ENCODE measurements around the gene SFTA2.

The SFTA2 gene

GRCh38 chr6:30955367-30956042, 23.5 kb upstream of the SFTA2 start:
- H3K4me1 ChIP-seq (ENCODE audit: insufficient read depth, insufficient read length) = peaks cover 6% of the 10 kb centered on the region
- no peaks in the 10 kb centered on the region for H3K36me3 ChIP-seq (ENCODE audit: insufficient read depth, insufficient read length, low read length)
- peaks cover 5% of the 10 kb centered on the region; the same call in 1 of the 2 replicates for H3K9me3 ChIP-seq (ENCODE audit: insufficient read depth, low read length)
- H3K27me3 ChIP-seq (ENCODE audit: insufficient read depth, insufficient read length) = peaks cover 52% of the 10 kb centered on the region
- H3K4me3 ChIP-seq (ENCODE audit: insufficient read length, low read depth) = peak overlapping the region; percentile 21
- peak; percentile 22 for DNase-seq (ENCODE audit: low read depth, low spot score)
- TF ChIP-seq ZNF274 (IDR thresholded peaks at IDR 0.05; ENCODE audit: low read depth, low read length) = no peak
- no peak for TF ChIP-seq YY1 (IDR thresholded peaks at IDR 0.05; ENCODE audit: insufficient read depth, insufficient read length)
- TF ChIP-seq SUZ12 (IDR thresholded peaks at IDR 0.05; ENCODE audit: extremely low read depth, insufficient read depth, insufficient read length) = no peak
- H3K9ac ChIP-seq (ENCODE audit: insufficient read length, low read depth) = peak overlapping the region; percentile 70

- TF ChIP-seq SUZ12 (IDR thresholded peaks at IDR 0.05; ENCODE audit: extremely low read depth, insufficient read depth, insufficient read length) (no peak), YY1 (IDR thresholded peaks at IDR 0.05; ENCODE audit: insufficient read depth, insufficient read length) (no peak), ZNF274 (IDR thresholded peaks at IDR 0.05; ENCODE audit: low read depth, low read length) (no peak)
- DNase-seq (ENCODE audit: low read depth, low spot score) = no peak
- peak overlapping the region; percentile 67 for H3K9ac ChIP-seq (ENCODE audit: insufficient read length, low read depth)
- H3K4me3 ChIP-seq (ENCODE audit: insufficient read length, low read depth) = peak overlapping the region; percentile 21
- peaks cover 52% of the 10 kb centered on the region for H3K27me3 ChIP-seq (ENCODE audit: insufficient read depth, insufficient read length)
- H3K9me3 ChIP-seq (ENCODE audit: insufficient read depth, low read length) = peaks cover 5% of the 10 kb centered on the region; the same call in 1 of the 2 replicates
- H3K4me1 ChIP-seq (ENCODE audit: insufficient read depth, insufficient read length) = peaks cover 6% of the 10 kb centered on the region
- no peaks in the 10 kb centered on the region for H3K36me3 ChIP-seq (ENCODE audit: insufficient read depth, insufficient read length, low read length)
Observed at GRCh38 chr6:30954631-30955366, 22.8 kb upstream of the SFTA2 start.

- DNase-seq (ENCODE audit: low read depth, low spot score) = no peak
- Histone ChIP-seq H3K27me3 (ENCODE audit: insufficient read depth, insufficient read length) (peaks cover 51% of the 10 kb centered on the region), H3K9me3 (ENCODE audit: insufficient read depth, low read length) (peaks cover 10% of the 10 kb centered on the region; the same call in 1 of the 2 replicates), H3K36me3 (ENCODE audit: insufficient read depth, insufficient read length, low read length) (no peaks in the 10 kb centered on the region), H3K9ac (ENCODE audit: insufficient read length, low read depth) (no peak overlapping the region), H3K4me3 (ENCODE audit: insufficient read length, low read depth) (no peak overlapping the region), H3K4me1 (ENCODE audit: insufficient read depth, insufficient read length) (peaks cover 6% of the 10 kb centered on the region)
- TF ChIP-seq YY1 (IDR thresholded peaks at IDR 0.05; ENCODE audit: insufficient read depth, insufficient read length) (no peak), ZNF274 (IDR thresholded peaks at IDR 0.05; ENCODE audit: low read depth, low read length) (no peak), SUZ12 (IDR thresholded peaks at IDR 0.05; ENCODE audit: extremely low read depth, insufficient read depth, insufficient read length) (no peak)
Observed at GRCh38 chr6:30951907-30952469, 20.0 kb upstream of the SFTA2 start.

- peaks cover 10% of the 10 kb centered on the region; the same call in 1 of the 2 replicates for H3K9me3 ChIP-seq (ENCODE audit: insufficient read depth, low read length)
- no peaks in the 10 kb centered on the region for H3K4me1 ChIP-seq (ENCODE audit: insufficient read depth, insufficient read length)
- H3K4me3 ChIP-seq (ENCODE audit: insufficient read length, low read depth) = no peak overlapping the region
- DNase-seq (ENCODE audit: low read depth, low spot score) = no peak
- peaks cover 21% of the 10 kb centered on the region for H3K27me3 ChIP-seq (ENCODE audit: insufficient read depth, insufficient read length)
- H3K9ac ChIP-seq (ENCODE audit: insufficient read length, low read depth) = no peak overlapping the region
- no peaks in the 10 kb centered on the region for H3K36me3 ChIP-seq (ENCODE audit: insufficient read depth, insufficient read length, low read length)
- no peak for TF ChIP-seq ZNF274 (IDR thresholded peaks at IDR 0.05; ENCODE audit: low read depth, low read length)
- TF ChIP-seq SUZ12 (IDR thresholded peaks at IDR 0.05; ENCODE audit: extremely low read depth, insufficient read depth, insufficient read length) = no peak
- no peak for TF ChIP-seq YY1 (IDR thresholded peaks at IDR 0.05; ENCODE audit: insufficient read depth, insufficient read length)
Observed at GRCh38 chr6:30948811-30949210, 16.8 kb upstream of the SFTA2 start.

- TF ChIP-seq YY1 (IDR thresholded peaks at IDR 0.05; ENCODE audit: insufficient read depth, insufficient read length) = no peak
- no peak for TF ChIP-seq SUZ12 (IDR thresholded peaks at IDR 0.05; ENCODE audit: extremely low read depth, insufficient read depth, insufficient read length)
- no peak for TF ChIP-seq ZNF274 (IDR thresholded peaks at IDR 0.05; ENCODE audit: low read depth, low read length)
- Histone ChIP-seq H3K9ac (ENCODE audit: insufficient read length, low read depth) (no peak overlapping the region), H3K4me3 (ENCODE audit: insufficient read length, low read depth) (no peak overlapping the region), H3K36me3 (ENCODE audit: insufficient read depth, insufficient read length, low read length) (no peaks in the 10 kb centered on the region), H3K4me1 (ENCODE audit: insufficient read depth, insufficient read length) (no peaks in the 10 kb centered on the region), H3K9me3 (ENCODE audit: insufficient read depth, low read length) (peaks cover 10% of the 10 kb centered on the region; the same call in 1 of the 2 replicates), H3K27me3 (ENCODE audit: insufficient read depth, insufficient read length) (peaks cover 8% of the 10 kb centered on the region)
- no peak for DNase-seq (ENCODE audit: low read depth, low spot score)
Observed at GRCh38 chr6:30947231-30947630, 15.3 kb upstream of the SFTA2 start.

- Histone ChIP-seq H3K36me3 (ENCODE audit: insufficient read depth, insufficient read length, low read length) (no peaks in the 10 kb centered on the region), H3K27me3 (ENCODE audit: insufficient read depth, insufficient read length) (peaks cover 2% of the 10 kb centered on the region), H3K9ac (ENCODE audit: insufficient read length, low read depth) (no peak overlapping the region), H3K9me3 (ENCODE audit: insufficient read depth, low read length) (peaks cover 5% of the 10 kb centered on the region; the same call in 1 of the 2 replicates), H3K4me1 (ENCODE audit: insufficient read depth, insufficient read length) (peaks cover 8% of the 10 kb centered on the region), H3K4me3 (ENCODE audit: insufficient read length, low read depth) (no peak overlapping the region)
- DNase-seq (ENCODE audit: low read depth, low spot score) = no peak
- TF ChIP-seq YY1 (IDR thresholded peaks at IDR 0.05; ENCODE audit: insufficient read depth, insufficient read length) (no peak), SUZ12 (IDR thresholded peaks at IDR 0.05; ENCODE audit: extremely low read depth, insufficient read depth, insufficient read length) (no peak), ZNF274 (IDR thresholded peaks at IDR 0.05; ENCODE audit: low read depth, low read length) (no peak)
Observed at GRCh38 chr6:30945281-30945680, 13.3 kb upstream of the SFTA2 start.

GRCh38 chr6:30944051-30944450, 12.1 kb upstream of the SFTA2 start:
- TF ChIP-seq SUZ12 (IDR thresholded peaks at IDR 0.05; ENCODE audit: extremely low read depth, insufficient read depth, insufficient read length) (no peak), YY1 (IDR thresholded peaks at IDR 0.05; ENCODE audit: insufficient read depth, insufficient read length) (no peak), ZNF274 (IDR thresholded peaks at IDR 0.05; ENCODE audit: low read depth, low read length) (no peak)
- Histone ChIP-seq H3K27me3 (ENCODE audit: insufficient read depth, insufficient read length) (peaks cover 2% of the 10 kb centered on the region), H3K4me3 (ENCODE audit: insufficient read length, low read depth) (no peak overlapping the region), H3K9me3 (ENCODE audit: insufficient read depth, low read length) (0 out of 2 replicates have a peak, but pooled peaks cover under 1% of the 10 kb centered on the region), H3K4me1 (ENCODE audit: insufficient read depth, insufficient read length) (peaks cover 8% of the 10 kb centered on the region), H3K9ac (ENCODE audit: insufficient read length, low read depth) (no peak overlapping the region), H3K36me3 (ENCODE audit: insufficient read depth, insufficient read length, low read length) (no peaks in the 10 kb centered on the region)
- no peak for DNase-seq (ENCODE audit: low read depth, low spot score)

Data from NT2/D1 (cell line).